Central memory CD4-positive, alpha-beta T cell (primary cell): ENCODE results near the gene MED13L.
A peak's percentile ranks its signal among the peaks of the same experiment; 100 is the strongest.

ENCODE experiments used
- DNase-seq: peaks from one replicate; pipeline ENCODE4 v3.0.0; 2022
- total RNA-seq, 3 experiments: gene quantifications; one replicate each; lab custom pipeline; 2026; lab: John Stamatoyannopoulos, UW

MED13L gene
- total RNA-seq, result 93.8 to 322 (median 249) reads per million in 3 experiments

- DNase-seq, result peak; percentile 89
Measured at GRCh38 chr12:116277467-116278278, at the start of gene MED13L. MED13L (minus strand) TSS chr12:116277693; CDS start chr12:116277131, 562 bp downstream.

GRCh38 chr12:116325336-116325664, 47.8 kb upstream of the MED13L start:
- peak; percentile 20 for DNase-seq

GRCh38 chr12:116324654-116325335, 47.3 kb upstream of the MED13L start:
- DNase-seq, result no peak

- no peak for DNase-seq
Measured at GRCh38 chr12:116323406-116324386, 46.2 kb upstream of the MED13L start.

- DNase-seq, result no peak
Measured at GRCh38 chr12:116321913-116322312, 44.4 kb upstream of the MED13L start.

GRCh38 chr12:116320791-116321217, 43.3 kb upstream of the MED13L start:
- DNase-seq, result no peak

- no peak for DNase-seq
Measured at GRCh38 chr12:116319898-116320621, 42.6 kb upstream of the MED13L start.

GRCh38 chr12:116319233-116319897, 41.9 kb upstream of the MED13L start:
- no peak for DNase-seq

- no peak for DNase-seq
Measured at GRCh38 chr12:116318576-116319232, 41.2 kb upstream of the MED13L start.

- no peak for DNase-seq
Measured at GRCh38 chr12:116317986-116318575, 40.6 kb upstream of the MED13L start.

GRCh38 chr12:116317139-116317538, 39.6 kb upstream of the MED13L start:
- no peak for DNase-seq

- no peak for DNase-seq
Measured at GRCh38 chr12:116314477-116314876, 37.0 kb upstream of the MED13L start.

GRCh38 chr12:116313194-116313927, 35.9 kb upstream of the MED13L start:
- no peak for DNase-seq

GRCh38 chr12:116310082-116310481, 32.6 kb upstream of the MED13L start:
- DNase-seq, result no peak

GRCh38 chr12:116309343-116309742, 31.9 kb upstream of the MED13L start:
- no peak for DNase-seq

GRCh38 chr12:116308647-116309046, 31.2 kb upstream of the MED13L start:
- no peak for DNase-seq

- no peak for DNase-seq
Measured at GRCh38 chr12:116306968-116307367, 29.5 kb upstream of the MED13L start.

- DNase-seq, result no peak
Measured at GRCh38 chr12:116306506-116306905, 29.0 kb upstream of the MED13L start.

- no peak for DNase-seq
Measured at GRCh38 chr12:116304621-116305020, 27.1 kb upstream of the MED13L start.

- DNase-seq, result no peak
Measured at GRCh38 chr12:116303929-116304328, 26.4 kb upstream of the MED13L start.
